PC-9 (cell line): Measurements from ENCODE around the gene MINPP1.

Source experiments
- CTCF ChIP-seq: fragments of 200-600 bp; sonication (generic); conservative IDR thresholded peaks from 2 replicates; pipeline ENCODE4 v1.6.1; 2017; ENCODE audit warnings: mixed run types, antibody characterized with exemption, mild to moderate bottlenecking, moderate library complexity
- EZH2 ChIP-seq: fragments of 200-600 bp; sonication (generic); IDR thresholded peaks from 2 replicates; pipeline ENCODE4 v1.8.0; 2017; ENCODE audit warnings: antibody characterized with exemption, low read depth

- TF ChIP-seq CTCF (no peak), EZH2 (no peak)
These were observed 71.2 kb downstream of the MINPP1 start for GRCh38 chr10:87575851-87576250.
